Endothelial cell of umbilical vein (primary cell): ENCODE measurements around the gene SORCS2. TPM values are rescaled to one million over a fixed set of nuclear protein-coding genes. Genes with fewer than 3 reads are reported as not detected.

Source experiments
- BruUV-seq: library from RNA; stranded (reverse); fragments of 400-500 nt; replicated peaks from 2 replicates; lab custom pipeline; 2021; lab: Mats Ljungman, UMichigan
- CTCF ChIA-PET: fragments of 300-600, 350-600 bp; sonication (Branson Sonifier 250); formaldehyde crosslinking; loops from one replicate; lab custom pipeline; 2021; ENCODE audit warnings: antibody characterized with exemption, inconsistent platforms; lab: Charles Lee
- POLR2A ChIA-PET: fragments of 300-600, 350-600 bp; sonication (Branson Sonifier 250); formaldehyde crosslinking; loops from one replicate; lab custom pipeline; 2021; ENCODE audit warnings: antibody characterized with exemption, inconsistent platforms; lab: Charles Lee
- DNase-seq: peaks from one replicate; pipeline ENCODE4 v3.0.0-alpha.2; 2011; ENCODE audit warnings: low read depth, low spot score
- FAIRE-seq: peaks from 2 replicates; lab custom pipeline; 2011; peaks lifted over from hg19 to GRCh38; lab: Jason Lieb, UNC
- H2AFZ ChIP-seq: 2 replicates; pipeline ENCODE4 v1.6.0; 2012; ENCODE audit warnings: low read depth, low read length, control low read depth, inconsistent platforms
- H3K27ac ChIP-seq: 2 replicates; pipeline ENCODE4 v1.5.1; 2011; ENCODE audit warnings: low read depth, mild to moderate bottlenecking, control low read depth, low read length, moderate library complexity; ENCODE audit not compliant: insufficient read depth
- H3K27me3 ChIP-seq, 2 experiments: 2 replicates each; pipeline versions ENCODE4 v1.6.0 to v1.6.1; 2011; ENCODE audit warnings: low read length in 2 of 2, mixed read lengths in 1 of 2; ENCODE audit not compliant: control insufficient read depth in 2 of 2, insufficient read depth in 2 of 2
- H3K36me3 ChIP-seq, 2 experiments: 2 replicates in 1 of 2; 3 replicates in 1 of 2; pipeline ENCODE4 v1.5.1; 2011; ENCODE audit warnings: low read length in 2 of 2, mild to moderate bottlenecking in 1 of 2, moderate library complexity in 1 of 2; ENCODE audit not compliant: control insufficient read depth in 2 of 2, insufficient read depth in 2 of 2; ENCODE audit errors: extremely low read depth in 1 of 2
- H3K4me1 ChIP-seq: 3 replicates; pipeline ENCODE4 v1.5.1; 2011; ENCODE audit warnings: mild to moderate bottlenecking, low read length; ENCODE audit not compliant: control insufficient read depth, insufficient read depth; ENCODE audit errors: extremely low read depth
- H3K4me2 ChIP-seq: 2 replicates; pipeline ENCODE4 v1.6.1; 2011; ENCODE audit warnings: low read length, control low read depth, mixed read lengths; ENCODE audit not compliant: insufficient read depth
- H3K4me3 ChIP-seq, 3 experiments: fragments of 200-600 bp in 1 of 3; sonication (generic), shearing (Covaris generic) in 1 of 3; replicated peaks in 1 of 3; 2 replicates each; pipeline ENCODE4 v1.5.1; 2011 to 2016; ENCODE audit warnings: control low read depth in 3 of 3, low read length in 3 of 3, mild to moderate bottlenecking in 2 of 3, inconsistent platforms in 1 of 3, low read depth in 1 of 3, moderate library complexity in 1 of 3; ENCODE audit not compliant: insufficient read depth in 1 of 3
- H3K79me2 ChIP-seq: 2 replicates; pipeline ENCODE4 v1.6.0; 2012; ENCODE audit warnings: low read length, inconsistent platforms; ENCODE audit not compliant: control insufficient read depth, insufficient read depth
- H3K9ac ChIP-seq: replicated peaks from 2 replicates; pipeline ENCODE3; 2011; ENCODE audit warnings: low read length, control low read depth; ENCODE audit not compliant: insufficient read depth; ENCODE audit errors: extremely low read depth
- H3K9me1 ChIP-seq: replicated peaks from 3 replicates; pipeline ENCODE4 v1.6.0; 2011; ENCODE audit warnings: mild to moderate bottlenecking, low read length; ENCODE audit not compliant: control insufficient read depth, insufficient read depth; ENCODE audit errors: extremely low read depth
- H3K9me3 ChIP-seq: replicated peaks from 2 replicates; pipeline ENCODE4 v1.5.1; 2012; ENCODE audit warnings: low read length, inconsistent platforms; ENCODE audit not compliant: control insufficient read depth, insufficient read depth
- H4K20me1 ChIP-seq: replicated peaks from 2 replicates; pipeline ENCODE3; 2011; ENCODE audit warnings: mild to moderate bottlenecking, low read length; ENCODE audit not compliant: control insufficient read depth, insufficient read depth; ENCODE audit errors: extremely low read depth
- EZH2 ChIP-seq: IDR thresholded peaks from 2 replicates; pipeline ENCODE4 v1.6.1; 2012; ENCODE audit warnings: borderline replicate concordance, low read depth, mild to moderate bottlenecking, moderate library complexity, low read length, inconsistent platforms; ENCODE audit not compliant: severe bottlenecking
- FOS ChIP-seq: IDR thresholded peaks from 2 replicates; pipeline ENCODE4 v1.6.1; 2011; ENCODE audit warnings: mild to moderate bottlenecking, low read length, moderate library complexity, borderline replicate concordance; ENCODE audit not compliant: insufficient read depth
- GATA2 ChIP-seq: IDR thresholded peaks from 2 replicates; pipeline ENCODE4 v1.7.0; 2011; ENCODE audit warnings: low read depth, mild to moderate bottlenecking, moderate library complexity, mixed read lengths, low read length; ENCODE audit not compliant: insufficient read length, insufficient read depth
- JUN ChIP-seq: IDR thresholded peaks from 2 replicates; pipeline ENCODE4 v1.6.1; 2011; ENCODE audit warnings: borderline replicate concordance, low read depth; ENCODE audit not compliant: insufficient read length, insufficient read depth
- MYC ChIP-seq: IDR thresholded peaks from one replicate; pipeline ENCODE4 v1.6.1; 2011; ENCODE audit warnings: mild to moderate bottlenecking, low read depth, low read length
- POLR2A ChIP-seq: IDR thresholded peaks from 2 replicates; pipeline ENCODE4 v1.6.1; 2012; ENCODE audit warnings: low read depth, mild to moderate bottlenecking, control low read depth, low read length
- POLR2AphosphoS5 ChIP-seq: IDR thresholded peaks from 2 replicates; pipeline ENCODE4 v1.6.1; 2012; ENCODE audit warnings: low read depth, mild to moderate bottlenecking, control low read depth, low read length, moderate library complexity; ENCODE audit not compliant: insufficient read depth
- dilution Hi-C: fragments of 300-500 bp; cut with MboI; formaldehyde crosslinking; loops from one replicate; pipeline ENCODE4 v1.15.0; 2019; ENCODE audit warnings: low sequenced_read_pairs; ENCODE audit not compliant: extremely low pct_ligation_motif_present
- intact Hi-C: fragments of 100-400 bp; cut with micrococcal nuclease; formaldehyde crosslinking; loops from one replicate; pipeline ENCODE4 v1.10.0; 2022
- polyA plus RNA-seq, 4 experiments: library from polyadenylated mRNA; depleted of rRNA in 3 of 4; stranded (reverse) in 3 of 4; unstranded in 1 of 4; fragments of >200 nt; gene quantifications; 2 replicates each; pipeline versions ENCODE4 v1.2.1 to v1.2.3, GENCODE V29; 2011 to 2012; ENCODE audit warnings: missing spikeins in 1 of 4
- total RNA-seq: library from RNA; stranded (reverse); gene quantifications from 2 replicates; pipeline ENCODE4 v1.2.3, GENCODE V29; 2021
- TF ChIP-seq, protein P1 (sequence below): IDR thresholded peaks from 2 replicates; pipeline ENCODE4 v1.6.1; 2011; ENCODE audit not compliant: insufficient read depth, insufficient read length
- TF ChIP-seq, protein P2 (sequence below), 2 donors: IDR thresholded peaks; 1 replicate in 1 of 2; 2 replicates in 1 of 2; pipeline ENCODE4 v1.5.1; 2011; ENCODE audit warnings: low read length in 2 of 2, mild to moderate bottlenecking in 2 of 2, moderate library complexity in 2 of 2, control low read depth in 1 of 2, inconsistent platforms in 1 of 2, low read depth in 1 of 2; ENCODE audit not compliant: insufficient read depth in 1 of 2; ENCODE audit errors: extremely low read depth in 1 of 2

The SORCS2 gene
- total and polyA plus RNA-seq, 2 donors (not counting 3 experiments of a cell fraction or from before 2014, with no cell fraction given) = not detected

DNA sequence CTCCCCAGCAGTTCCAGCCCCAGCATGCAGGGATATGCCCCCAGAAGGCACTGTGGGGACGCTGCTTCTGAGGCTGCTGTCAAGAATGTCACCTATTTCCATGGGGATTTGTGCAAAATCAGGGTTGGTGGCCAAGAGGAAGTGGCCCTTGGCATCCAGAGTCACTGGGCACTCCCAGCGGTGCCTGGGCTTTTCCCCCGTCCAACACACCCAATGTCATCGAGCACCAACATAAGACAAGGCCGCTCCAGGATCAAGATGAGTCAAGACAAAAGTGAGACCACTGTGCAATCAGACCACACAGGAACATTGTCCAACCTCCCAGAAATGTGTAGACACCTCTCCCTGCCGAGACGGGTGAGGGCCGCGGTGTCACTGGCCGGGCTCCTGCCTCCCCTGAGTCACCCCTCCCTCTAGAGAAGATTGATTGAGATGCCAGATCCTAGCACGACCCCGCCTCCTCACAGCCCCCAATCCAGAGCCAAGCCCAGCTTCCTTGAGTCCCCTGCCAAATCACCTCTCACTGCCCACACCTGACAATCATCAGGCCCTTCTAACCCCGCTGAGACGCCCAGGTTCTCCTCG is 553.1 kb downstream of the SORCS2 start:
- no peaks in the 10 kb centered on the region for H3K4me1 ChIP-seq
- no peak overlapping the region for H3K27ac ChIP-seq
- no peaks in the 10 kb centered on the region for H4K20me1 ChIP-seq
- H3K4me3 ChIP-seq = no peak overlapping the region
- DNase-seq = no peak
- no peak overlapping the region for H2AFZ ChIP-seq
- H3K9me3 ChIP-seq = no peaks in the 10 kb centered on the region
- no peak for TF ChIP-seq JUN
- no peak for TF ChIP-seq FOS
- TF ChIP-seq EZH2 = no peak
- no peak for TF ChIP-seq GATA2
- TF ChIP-seq, protein P1, sequence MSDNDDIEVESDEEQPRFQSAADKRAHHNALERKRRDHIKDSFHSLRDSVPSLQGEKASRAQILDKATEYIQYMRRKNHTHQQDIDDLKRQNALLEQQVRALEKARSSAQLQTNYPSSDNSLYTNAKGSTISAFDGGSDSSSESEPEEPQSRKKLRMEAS = no peak
- TF ChIP-seq, protein P2, sequence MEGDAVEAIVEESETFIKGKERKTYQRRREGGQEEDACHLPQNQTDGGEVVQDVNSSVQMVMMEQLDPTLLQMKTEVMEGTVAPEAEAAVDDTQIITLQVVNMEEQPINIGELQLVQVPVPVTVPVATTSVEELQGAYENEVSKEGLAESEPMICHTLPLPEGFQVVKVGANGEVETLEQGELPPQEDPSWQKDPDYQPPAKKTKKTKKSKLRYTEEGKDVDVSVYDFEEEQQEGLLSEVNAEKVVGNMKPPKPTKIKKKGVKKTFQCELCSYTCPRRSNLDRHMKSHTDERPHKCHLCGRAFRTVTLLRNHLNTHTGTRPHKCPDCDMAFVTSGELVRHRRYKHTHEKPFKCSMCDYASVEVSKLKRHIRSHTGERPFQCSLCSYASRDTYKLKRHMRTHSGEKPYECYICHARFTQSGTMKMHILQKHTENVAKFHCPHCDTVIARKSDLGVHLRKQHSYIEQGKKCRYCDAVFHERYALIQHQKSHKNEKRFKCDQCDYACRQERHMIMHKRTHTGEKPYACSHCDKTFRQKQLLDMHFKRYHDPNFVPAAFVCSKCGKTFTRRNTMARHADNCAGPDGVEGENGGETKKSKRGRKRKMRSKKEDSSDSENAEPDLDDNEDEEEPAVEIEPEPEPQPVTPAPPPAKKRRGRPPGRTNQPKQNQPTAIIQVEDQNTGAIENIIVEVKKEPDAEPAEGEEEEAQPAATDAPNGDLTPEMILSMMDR (IDR thresholded peaks at IDR 0.05; ENCODE audit: extremely low read depth in 1 of 2, insufficient read depth in 1 of 2, low read depth in 1 of 2, low read length in 2 of 2) = no peak
- TF ChIP-seq POLR2A = no peak
- TF ChIP-seq POLR2AphosphoS5 = no peak
- no peak for TF ChIP-seq MYC
- ChIA-PET POLR2A (no interaction called here), CTCF (no interaction called here)
- no TSS peak for BruUV-seq
- H3K36me3 ChIP-seq = no peaks in the 10 kb centered on the region
- H3K27me3 ChIP-seq = no peaks in the 10 kb centered on the region
- no peaks in the 10 kb centered on the region for H3K9me1 ChIP-seq
- no peaks in the 10 kb centered on the region for H3K79me2 ChIP-seq
- no peak overlapping the region for H3K9ac ChIP-seq
- intact Hi-C loops (no loop called here), dilution Hi-C loops (no loop called here)
- FAIRE-seq = no peak
- no peak overlapping the region for H3K4me2 ChIP-seq
